ENCODE data around the gene LMO1.

The LMO1 gene

GRCh38 chr11:8288166-8288772 is 24.6 kb upstream of the LMO1 start:
- DNase-seq = no peak

GRCh38 chr11:8287703-8288102 is 24.0 kb upstream of the LMO1 start:
- DNase-seq = no peak

GRCh38 chr11:8287297-8287696 is 23.6 kb upstream of the LMO1 start:
- no peak for DNase-seq

- DNase-seq = no peak
These were observed 23.2 kb upstream of the LMO1 start for GRCh38 chr11:8286886-8287285.

- no peak for DNase-seq
These were observed 22.1 kb upstream of the LMO1 start for GRCh38 chr11:8285796-8286195.

- DNase-seq = no peak
These were observed 21.6 kb upstream of the LMO1 start for GRCh38 chr11:8285228-8285627.

GRCh38 chr11:8283465-8284230 is 20.0 kb upstream of the LMO1 start:
- DNase-seq = no peak

GRCh38 chr11:8283100-8283464 is 19.4 kb upstream of the LMO1 start:
- no peak for DNase-seq

GRCh38 chr11:8282631-8283030 is 19.0 kb upstream of the LMO1 start:
- no peak for DNase-seq

- DNase-seq = no peak
These were observed 17.6 kb upstream of the LMO1 start for GRCh38 chr11:8281266-8281665.

- no peak for DNase-seq
These were observed 14.0 kb upstream of the LMO1 start for GRCh38 chr11:8277691-8278090.

- no peak for DNase-seq
These were observed 12.8 kb upstream of the LMO1 start for GRCh38 chr11:8276528-8276927.

- DNase-seq = no peak
These were observed 9.6 kb upstream of the LMO1 start for GRCh38 chr11:8273287-8273686.

GRCh38 chr11:8271106-8271886 is 7.6 kb upstream of the LMO1 start:
- no peak for DNase-seq

- DNase-seq = no peak
These were observed 6.0 kb upstream of the LMO1 start for GRCh38 chr11:8269636-8270035.

- DNase-seq = no peak
These were observed 5.1 kb upstream of the LMO1 start for GRCh38 chr11:8268530-8269400.

- no peak for DNase-seq
These were observed 4.3 kb upstream of the LMO1 start for GRCh38 chr11:8267831-8268529.

- no peak for DNase-seq
These were observed 3.6 kb upstream of the LMO1 start for GRCh38 chr11:8267280-8267679.

- no peak for DNase-seq
These were observed 2.9 kb upstream of the LMO1 start for GRCh38 chr11:8266246-8267241.

- DNase-seq = no peak
These were observed 2.1 kb upstream of the LMO1 start for GRCh38 chr11:8265681-8266241.
